GM12891 (cell line): ENCODE data around the gene SHISA8.

Source experiments
- DNase-seq: peaks from one replicate; pipeline ENCODE4 v3.0.0; 2011; ENCODE audit warnings: low spot score; ENCODE audit not compliant: insufficient read length
- FAIRE-seq: peaks from 2 replicates; lab custom pipeline; 2011; peaks lifted over from hg19 to GRCh38; lab: Jason Lieb, UNC
- PAX5 ChIP-seq: IDR thresholded peaks from 2 replicates; pipeline ENCODE4 v1.6.1; 2011; ENCODE audit warnings: low read length, moderate library complexity, mild to moderate bottlenecking; ENCODE audit not compliant: insufficient read depth, severe bottlenecking
- POLR2A ChIP-seq: IDR thresholded peaks from 2 replicates; pipeline ENCODE4 v1.6.1; 2011; ENCODE audit warnings: low read depth, low read length, control low read depth
- POLR2AphosphoS5 ChIP-seq: IDR thresholded peaks from 2 replicates; pipeline ENCODE4 v1.6.1; 2011; ENCODE audit warnings: low read depth, low read length, control low read depth
- POU2F2 ChIP-seq: IDR thresholded peaks from 2 replicates; pipeline ENCODE4 v1.6.1; 2011; ENCODE audit warnings: low read depth, mild to moderate bottlenecking, control low read depth, low read length, moderate library complexity
- SPI1 ChIP-seq: IDR thresholded peaks from 2 replicates; pipeline ENCODE4 v1.6.1; 2011; ENCODE audit warnings: low read depth, low read length, control low read depth
- TAF1 ChIP-seq: IDR thresholded peaks from 2 replicates; pipeline ENCODE4 v1.6.1; 2011; ENCODE audit warnings: low read depth, low read length, control low read depth

The SHISA8 gene

DNA sequence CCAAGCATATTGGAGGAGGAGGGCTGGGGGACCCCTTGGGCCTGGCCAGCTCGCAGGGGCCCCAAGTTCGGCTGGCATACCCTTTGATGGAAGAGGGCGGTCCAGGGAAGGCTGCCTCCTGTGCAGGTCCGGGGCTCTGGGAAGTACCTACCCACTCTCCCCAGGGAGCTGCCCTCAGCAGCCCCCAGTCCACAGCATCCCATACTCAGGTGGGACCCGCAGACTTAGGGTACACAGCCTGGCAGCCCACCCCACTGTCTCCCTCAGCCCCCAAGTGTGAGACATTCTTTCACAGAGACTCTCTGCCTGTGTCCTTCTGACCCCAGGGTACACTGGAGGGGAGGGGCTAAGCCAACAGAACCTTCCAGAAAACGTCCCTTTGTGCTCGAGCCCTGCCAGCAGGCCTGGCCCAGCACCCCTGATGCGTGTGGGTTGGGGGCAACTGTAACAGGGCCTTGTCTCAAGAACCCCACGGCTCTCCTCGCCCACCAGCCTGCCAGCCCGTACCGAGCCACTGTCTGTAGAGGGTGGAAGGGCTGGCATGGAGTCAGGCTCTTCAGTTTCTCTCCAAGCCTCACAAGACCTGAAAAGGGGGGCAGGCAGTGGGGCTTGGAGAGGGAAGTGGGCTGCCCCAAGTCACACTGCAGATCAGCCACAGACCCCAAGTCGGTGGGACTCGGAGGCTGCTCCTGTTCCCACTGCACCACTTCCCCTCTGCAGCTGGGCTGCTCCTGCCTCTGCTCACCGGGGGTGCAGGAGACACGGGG lies 18.7 kb upstream of the SHISA8 start:
- FAIRE-seq, result peak; percentile 84

DNA sequence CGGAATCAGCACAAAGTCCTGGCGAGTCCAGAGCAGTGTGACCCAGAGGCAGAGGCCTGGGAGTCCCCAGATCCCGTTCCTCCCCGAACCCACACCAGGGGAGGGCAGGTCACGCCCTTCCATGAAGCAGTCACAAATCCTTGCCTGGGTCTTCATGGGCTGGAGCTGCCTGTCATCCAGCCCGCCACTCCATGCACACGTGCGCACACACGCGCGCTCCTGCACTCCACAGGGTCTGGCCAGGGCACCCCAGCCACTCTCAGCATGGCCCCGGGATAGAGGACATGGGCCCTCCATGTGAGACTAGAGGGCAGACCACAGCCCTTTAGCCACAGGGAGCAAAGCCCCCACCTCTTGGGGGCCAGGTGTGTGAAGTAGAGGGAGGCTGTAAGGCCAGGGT lies 17.5 kb upstream of the SHISA8 start:
- TF ChIP-seq POU2F2 (no peak), POLR2AphosphoS5 (no peak), POLR2A (no peak), SPI1 (no peak), TAF1 (no peak), PAX5 (no peak)
- FAIRE-seq (no peak), DNase-seq (no peak)

More for the DNA sequence above, 18.7 kb upstream of the SHISA8 start:
- DNase-seq, result no peak
- no peak for TF ChIP-seq TAF1
- TF ChIP-seq POLR2A, result no peak
- TF ChIP-seq POU2F2, result no peak
- TF ChIP-seq SPI1, result peak; percentile 66
- no peak for TF ChIP-seq PAX5
- TF ChIP-seq POLR2AphosphoS5, result no peak

DNA sequence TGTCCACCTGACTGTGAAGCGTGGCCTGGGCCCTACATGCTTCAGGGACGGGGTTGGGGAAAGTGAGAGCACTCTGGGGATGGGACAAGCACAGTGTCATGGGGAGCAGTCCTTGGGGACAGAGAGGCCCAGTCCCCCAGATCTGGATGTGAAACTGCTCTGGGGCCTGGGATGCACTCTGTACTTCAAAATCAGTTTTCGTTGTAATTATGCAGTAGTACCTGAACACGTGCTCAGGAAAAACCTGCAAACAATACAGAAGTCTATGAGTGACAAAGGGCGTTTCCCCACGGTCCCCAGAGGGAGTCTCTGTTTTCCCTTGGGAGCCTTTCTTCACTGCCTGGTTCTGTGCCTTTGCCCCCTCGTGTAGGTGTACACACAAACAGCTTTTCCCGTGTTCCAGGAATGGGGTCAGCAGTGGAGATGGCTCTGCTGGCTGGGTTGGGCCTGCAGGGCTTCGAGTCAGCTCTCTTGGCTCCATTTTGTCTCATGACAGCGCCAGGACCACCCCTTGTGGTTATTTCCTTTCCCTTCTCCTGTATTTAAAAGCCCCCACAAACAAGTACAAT lies 16.9 kb upstream of the SHISA8 start:
- no peak for DNase-seq
- FAIRE-seq, result peak; percentile 88
- TF ChIP-seq POU2F2 (0 out of 2 replicates have a peak, but pooled peaks have one; percentile 13), SPI1 (no peak)

DNA sequence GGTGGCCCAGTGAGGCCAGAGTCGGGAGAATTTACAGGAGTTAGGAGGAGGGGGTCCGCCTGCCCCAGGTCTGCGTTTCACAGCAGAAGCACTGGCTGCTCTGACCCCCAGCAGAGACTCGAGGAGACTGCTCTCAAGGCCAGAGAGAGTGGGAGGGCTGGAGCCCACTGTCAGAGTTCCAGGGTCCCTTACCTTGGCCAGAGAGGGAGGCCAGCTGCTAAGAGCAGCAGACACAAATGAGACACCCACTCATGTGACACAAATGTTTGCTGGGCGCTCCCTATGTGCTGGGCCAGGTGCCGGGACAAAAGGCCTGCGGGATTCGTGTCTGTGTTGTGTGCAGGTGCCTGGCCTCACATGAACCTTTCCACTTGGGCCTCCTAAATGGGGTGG lies 14.5 kb upstream of the SHISA8 start:
- TF ChIP-seq POLR2AphosphoS5, result no peak
- no peak for TF ChIP-seq PAX5
- DNase-seq (no peak), FAIRE-seq (no peak)

DNA sequence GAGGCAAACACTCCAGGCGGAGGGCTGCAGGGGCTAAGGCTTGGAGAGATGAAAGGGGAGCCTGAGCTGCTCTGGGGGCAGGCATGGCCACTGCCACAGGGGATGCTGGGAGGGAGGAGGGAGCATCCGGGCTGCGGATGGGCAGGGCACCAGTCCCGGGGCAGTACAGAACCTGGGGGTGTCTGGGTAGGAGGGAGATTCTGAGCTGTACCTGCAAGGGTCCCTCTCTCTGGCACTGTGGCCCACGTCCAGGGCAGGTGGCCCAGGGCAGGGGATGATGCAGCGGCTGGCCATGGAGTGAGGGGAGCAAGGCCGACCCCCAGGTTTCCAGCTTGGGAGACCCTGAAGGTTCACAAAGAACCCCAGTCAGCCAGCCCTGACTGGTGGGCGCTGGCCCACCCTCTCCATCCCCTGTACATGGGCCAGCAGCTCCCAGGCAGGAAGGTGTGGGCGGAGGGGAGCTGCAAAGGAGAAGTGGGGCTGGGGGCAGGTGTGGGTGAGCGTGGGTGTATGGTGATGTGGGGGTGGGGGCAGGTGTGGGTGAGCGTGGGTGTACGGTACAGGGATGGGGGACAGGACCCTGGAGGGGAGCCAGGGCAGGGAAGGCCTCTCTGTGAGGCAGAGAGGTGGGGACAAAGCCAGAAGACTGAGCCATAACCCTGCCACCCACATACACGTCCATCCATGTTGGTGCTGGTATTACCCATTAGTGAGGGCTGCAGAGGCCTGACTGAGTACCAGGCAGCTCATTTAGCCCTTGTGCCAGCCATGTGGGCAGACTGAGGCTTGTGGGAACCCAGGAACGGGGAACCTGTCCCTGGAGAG lies 13.9 kb upstream of the SHISA8 start:
- peak; percentile 91 for FAIRE-seq
- TF ChIP-seq POLR2A (no peak), SPI1 (peak; percentile 57), POLR2AphosphoS5 (no peak)
- no peak for DNase-seq

DNA sequence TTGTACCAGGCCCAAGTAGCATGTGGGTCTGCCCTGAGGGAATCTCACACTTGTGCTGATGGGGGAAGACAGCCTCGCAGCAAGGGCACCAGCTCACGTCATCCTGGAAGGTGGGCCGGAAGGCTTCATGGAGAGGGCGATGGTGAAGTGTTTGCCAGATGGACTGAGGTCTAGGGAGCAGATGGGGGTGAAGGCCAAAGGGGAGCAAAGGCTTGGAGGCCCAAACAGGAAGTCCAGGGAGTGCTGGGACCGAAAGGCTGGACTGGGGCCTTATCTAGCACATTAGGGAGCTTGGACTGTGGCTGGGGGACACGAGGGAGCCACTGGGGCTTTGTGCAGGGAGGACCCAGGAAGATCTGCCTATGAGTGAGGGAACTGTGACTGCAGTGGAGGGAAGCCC lies 12.9 kb upstream of the SHISA8 start:
- FAIRE-seq (no peak), DNase-seq (no peak)
- no peak for TF ChIP-seq TAF1

DNA sequence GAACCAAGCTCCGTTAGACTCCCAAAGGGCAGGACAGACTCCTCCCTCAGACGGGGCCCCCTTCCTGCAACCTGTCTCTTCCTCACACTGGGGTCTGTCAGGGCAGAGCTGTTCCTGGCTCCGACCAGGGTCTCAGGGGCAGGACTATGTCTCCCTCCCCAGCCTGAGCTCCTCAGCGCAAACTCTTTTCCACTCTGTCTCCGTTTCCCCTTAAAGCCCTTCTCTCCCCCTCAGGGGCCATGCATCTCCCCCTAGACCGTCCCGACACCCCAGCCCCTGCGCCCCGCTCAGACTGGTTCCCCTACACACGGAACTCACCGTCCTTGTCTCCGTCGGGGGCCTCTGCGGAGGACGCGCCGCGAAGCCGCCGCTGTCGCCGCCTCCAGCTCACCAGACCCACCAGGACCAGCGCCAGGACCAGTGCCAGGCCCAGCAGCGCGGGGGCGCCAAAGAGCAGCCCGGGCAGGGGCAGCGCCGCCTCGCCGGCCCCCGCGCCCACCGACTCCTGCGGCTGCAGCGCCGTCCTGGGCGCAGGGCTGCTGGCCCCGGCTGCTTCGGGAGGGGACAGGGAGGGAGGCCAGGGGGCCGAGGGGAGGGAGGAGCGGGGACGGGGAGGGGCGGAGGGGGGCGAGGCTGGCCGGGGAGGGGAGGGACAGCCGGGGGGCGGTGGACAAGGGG lies 11.0 kb upstream of the SHISA8 start:
- FAIRE-seq (peak; percentile 89), DNase-seq (no peak)
- TF ChIP-seq POU2F2 (no peak), PAX5 (no peak), POLR2A (peak; percentile 34; the same call in 1 of the 2 replicates)

DNA sequence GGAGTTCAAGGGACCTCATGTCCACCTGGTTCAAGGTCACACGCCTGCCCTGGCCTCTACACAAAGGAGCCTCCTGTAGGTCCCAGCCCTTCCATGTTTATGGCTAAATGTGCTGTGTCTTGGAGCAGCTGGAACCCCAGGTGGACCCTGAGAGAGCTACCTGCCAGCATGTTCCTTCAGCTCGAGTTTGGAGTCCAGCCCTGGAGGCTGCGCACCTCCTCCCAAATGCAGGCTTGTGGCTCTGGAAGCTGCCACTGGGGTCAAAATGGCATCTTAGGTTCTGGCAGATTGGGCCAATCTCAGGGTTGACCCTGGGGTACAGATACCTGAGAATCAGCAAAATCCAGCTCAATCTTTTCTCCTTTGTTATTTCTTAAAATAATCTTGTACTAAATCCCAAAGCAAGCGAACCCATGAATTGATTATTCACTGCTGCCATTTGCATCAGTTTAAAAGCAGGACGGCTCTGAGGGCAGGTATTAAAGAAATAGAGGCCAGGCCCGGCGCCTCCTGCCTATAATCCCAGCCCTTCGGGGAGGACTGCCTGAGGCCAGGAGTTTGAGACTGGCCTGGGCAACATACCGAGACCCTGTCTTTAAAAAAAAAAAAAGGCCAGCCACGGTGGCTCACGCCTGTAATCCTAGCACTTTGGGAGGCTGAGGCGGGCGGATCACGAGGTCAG lies 8.9 kb upstream of the SHISA8 start:
- peak; percentile 75 for FAIRE-seq
- TF ChIP-seq PAX5 (no peak), POLR2A (no peak), POU2F2 (no peak), TAF1 (no peak), POLR2AphosphoS5 (no peak), SPI1 (no peak)
- DNase-seq, result no peak

DNA sequence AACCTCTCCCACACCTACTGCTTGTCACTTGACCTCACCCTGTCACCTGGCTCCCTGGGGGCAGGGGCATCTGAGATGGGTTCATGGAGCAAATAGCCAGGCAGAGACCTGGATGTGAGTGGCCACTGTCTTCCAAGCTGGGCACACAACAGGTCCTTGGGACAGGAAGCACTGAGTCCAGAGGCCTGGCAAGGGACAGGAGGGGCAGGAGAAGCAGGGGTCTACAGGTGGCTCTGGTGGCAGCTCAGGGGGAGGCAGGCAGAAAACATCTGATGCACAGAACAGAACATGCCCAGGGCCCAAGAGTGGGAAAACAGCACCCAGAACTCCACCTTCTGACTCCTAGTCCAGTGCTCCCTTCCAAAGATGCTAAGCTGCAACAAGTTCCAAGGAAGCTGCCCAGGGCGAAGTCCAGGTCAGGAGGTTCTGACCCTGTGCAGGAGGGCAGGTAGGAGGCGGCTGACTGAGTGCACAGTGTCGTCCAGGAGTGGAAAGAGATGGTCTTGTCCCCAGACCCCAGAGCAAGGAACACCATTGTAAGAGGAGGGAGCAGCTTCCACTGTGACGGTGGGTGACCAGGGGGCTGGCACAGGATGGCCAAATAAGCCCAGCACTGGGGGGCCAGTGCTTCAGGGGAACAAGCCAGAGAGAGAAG lies 8.2 kb upstream of the SHISA8 start:
- TF ChIP-seq PAX5, result no peak
- no peak for TF ChIP-seq TAF1
- no peak for TF ChIP-seq SPI1
- peak; percentile 66; the same call in 1 of the 2 replicates for TF ChIP-seq POLR2AphosphoS5
- 0 out of 2 replicates have a peak, but pooled peaks have one; percentile 39 for TF ChIP-seq POLR2A
- TF ChIP-seq POU2F2, result 0 out of 2 replicates have a peak, but pooled peaks have one; percentile 23
- no peak for FAIRE-seq
- no peak for DNase-seq
